H9 (cell line): Measurements from ENCODE around the gene ARHGEF1. TPM values are rescaled to one million over a fixed set of nuclear protein-coding genes. Genes with fewer than 3 reads are reported as not detected.

Source experiments
- DNase-seq: peaks from one replicate; pipeline ENCODE4 v3.0.0-alpha.2; 2017
- H2AFZ ChIP-seq: one replicate; pipeline ENCODE4 v1.6.1; 2013; ENCODE audit warnings: mild to moderate bottlenecking, low read length, control low read depth, moderate library complexity
- H2AK5ac ChIP-seq: 2 replicates; pipeline ENCODE4 v1.6.1; 2013; ENCODE audit warnings: low read length, control low read depth, mixed read lengths; ENCODE audit not compliant: insufficient read length
- H2BK120ac ChIP-seq: one replicate; pipeline ENCODE4 v1.6.1; 2013; ENCODE audit warnings: low read depth, mild to moderate bottlenecking, low read length, control low read depth, inconsistent platforms; ENCODE audit not compliant: poor library complexity, severe bottlenecking
- H2BK12ac ChIP-seq: 2 replicates; pipeline ENCODE4 v1.6.1; 2013; ENCODE audit warnings: low read length, control low read depth, mixed read lengths, low read depth; ENCODE audit not compliant: insufficient read length
- H2BK15ac ChIP-seq: 2 replicates; pipeline ENCODE4 v1.6.1; 2013; ENCODE audit warnings: low read depth, low read length, control low read depth
- H2BK20ac ChIP-seq: one replicate; pipeline ENCODE4 v1.6.1; 2013; ENCODE audit warnings: low read depth, mild to moderate bottlenecking, low read length, control low read depth, inconsistent platforms; ENCODE audit not compliant: poor library complexity, severe bottlenecking
- H2BK5ac ChIP-seq: 2 replicates; pipeline ENCODE4 v1.6.1; 2013; ENCODE audit warnings: low read length, control low read depth, mixed read lengths; ENCODE audit not compliant: insufficient read length
- H3K14ac ChIP-seq: 2 replicates; pipeline ENCODE4 v1.6.1; 2013; ENCODE audit warnings: low read length, control low read depth; ENCODE audit not compliant: insufficient read depth
- H3K18ac ChIP-seq: 2 replicates; pipeline ENCODE4 v1.6.1; 2013; ENCODE audit warnings: low read depth, mild to moderate bottlenecking, mixed read lengths, low read length, control low read depth; ENCODE audit not compliant: insufficient read length
- H3K23ac ChIP-seq: 2 replicates; pipeline ENCODE4 v1.6.1; 2013; ENCODE audit warnings: low read length, control low read depth, mixed read lengths, low read depth; ENCODE audit not compliant: insufficient read length
- H3K23me2 ChIP-seq: 2 replicates; pipeline ENCODE4 v1.6.1; 2013; ENCODE audit warnings: low read depth, mild to moderate bottlenecking, mixed read lengths, low read length, control low read depth; ENCODE audit not compliant: insufficient read length, poor library complexity, severe bottlenecking
- H3K27ac ChIP-seq: 2 replicates; pipeline ENCODE4 v1.5.1; 2013; ENCODE audit warnings: low read length, control low read depth, mixed read lengths, low read depth; ENCODE audit not compliant: insufficient read length
- H3K27me3 ChIP-seq: 2 replicates; pipeline ENCODE4 v1.6.1; 2013; ENCODE audit warnings: low read length, control low read depth, inconsistent platforms; ENCODE audit not compliant: insufficient read depth
- H3K4ac ChIP-seq: 2 replicates; pipeline ENCODE4 v1.6.1; 2013; ENCODE audit warnings: low read depth, mild to moderate bottlenecking, control low read depth, inconsistent platforms, low read length, moderate library complexity
- H3K4me1 ChIP-seq: 2 replicates; pipeline ENCODE4 v1.6.1; 2013; ENCODE audit warnings: low read length, control low read depth, inconsistent platforms; ENCODE audit not compliant: insufficient read depth
- H3K4me2 ChIP-seq: 2 replicates; pipeline ENCODE4 v1.6.1; 2013; ENCODE audit warnings: low read length, control low read depth, mixed read lengths; ENCODE audit not compliant: insufficient read length, insufficient read depth
- H3K56ac ChIP-seq: 2 replicates; pipeline ENCODE4 v1.6.1; 2013; ENCODE audit warnings: low read depth, mild to moderate bottlenecking, mixed read lengths, low read length, control low read depth; ENCODE audit not compliant: insufficient read length
- H3K79me1 ChIP-seq: 2 replicates; pipeline ENCODE4 v1.6.1; 2013; ENCODE audit warnings: low read depth, mild to moderate bottlenecking, moderate library complexity, low read length, control low read depth, inconsistent platforms; ENCODE audit not compliant: insufficient read depth, poor library complexity, severe bottlenecking
- H3K79me2 ChIP-seq: 2 replicates; pipeline ENCODE4 v1.6.1; 2013; ENCODE audit warnings: low read length, control low read depth, inconsistent platforms; ENCODE audit not compliant: insufficient read depth
- H3K9ac ChIP-seq: 2 replicates; pipeline ENCODE4 v1.6.1; 2013; ENCODE audit warnings: low read length, control low read depth, mixed read lengths; ENCODE audit not compliant: insufficient read length; ENCODE audit errors: extremely low read depth
- H3K9me3 ChIP-seq: one replicate; pipeline ENCODE4 v1.6.1; 2013; ENCODE audit warnings: low read depth, low read length, inconsistent platforms; ENCODE audit not compliant: control insufficient read depth
- H3T11ph ChIP-seq: one replicate; pipeline ENCODE4 v1.6.1; 2013; ENCODE audit warnings: mild to moderate bottlenecking, low read length, control low read depth, inconsistent platforms
- H4K20me1 ChIP-seq: one replicate; pipeline ENCODE4 v1.6.1; 2013; ENCODE audit not compliant: control insufficient read depth, insufficient read length, insufficient read depth
- H4K5ac ChIP-seq: 2 replicates; pipeline ENCODE4 v1.6.1; 2013; ENCODE audit warnings: low read depth, mild to moderate bottlenecking, mixed read lengths, low read length, control low read depth; ENCODE audit not compliant: insufficient read length
- H4K8ac ChIP-seq: replicated peaks from 2 replicates; pipeline ENCODE4 v1.6.1; 2013; ENCODE audit warnings: low read length, control low read depth, mixed read lengths, low read depth; ENCODE audit not compliant: insufficient read length
- H4K91ac ChIP-seq: 2 replicates; pipeline ENCODE4 v1.6.1; 2013; ENCODE audit warnings: low read depth, mild to moderate bottlenecking, moderate library complexity, mixed read lengths, low read length, control low read depth; ENCODE audit not compliant: insufficient read length
- H3K27ac Mint-ChIP-seq, 3 experiments: 2 replicates in 2 of 3; 3 replicates in 1 of 3; pipeline ENCODE4 v1.8.0; 2020 to 2021; ENCODE audit warnings: mixed read lengths in 3 of 3, mild to moderate bottlenecking in 1 of 3, moderate library complexity in 1 of 3
- H3K27me3 Mint-ChIP-seq: 2 replicates; pipeline ENCODE4 v1.8.0; 2021; ENCODE audit warnings: low read depth, mild to moderate bottlenecking, moderate library complexity, mixed read lengths
- H3K36me3 Mint-ChIP-seq, 3 experiments: 2 replicates in 2 of 3; 3 replicates in 1 of 3; pipeline ENCODE4 v1.8.0; 2020 to 2021; ENCODE audit warnings: low read depth in 3 of 3, mixed read lengths in 3 of 3; ENCODE audit not compliant: insufficient read depth in 1 of 3
- H3K4me1 Mint-ChIP-seq, 2 experiments: 2 replicates each; pipeline ENCODE4 v1.8.0; 2020; ENCODE audit warnings: mixed read lengths in 2 of 2
- H3K4me3 Mint-ChIP-seq, 2 experiments: 2 replicates in 1 of 2; 3 replicates in 1 of 2; pipeline ENCODE4 v1.8.0; 2020 to 2021; ENCODE audit warnings: mild to moderate bottlenecking in 2 of 2, mixed read lengths in 2 of 2, moderate library complexity in 1 of 2
- H3K9me3 Mint-ChIP-seq, 2 experiments: 2 replicates in 1 of 2; 3 replicates in 1 of 2; pipeline ENCODE4 v1.8.0; 2020; ENCODE audit warnings: mild to moderate bottlenecking in 2 of 2, mixed read lengths in 2 of 2, moderate library complexity in 1 of 2
- CTCF ChIP-seq: fragments of 200-600 bp; sonication (generic); conservative IDR thresholded peaks from 3 replicates; pipeline ENCODE4 v1.8.0; 2021; ENCODE audit warnings: antibody characterized with exemption, mild to moderate bottlenecking
- WGBS: extraction: QIAGEN DNeasy Blood & Tissue Kit; methylation state at CpG from one replicate; pipeline ENCODE4 v1.1.7; 2013; ENCODE audit warnings: missing lambda C conversion rate, low lambda C conversion rate, mixed read lengths; ENCODE audit not compliant: insufficient read length; ENCODE audit errors: extremely low coverage; 5-methylcytosine and 5-hydroxymethylcytosine counted together
- total RNA-seq: library from RNA; stranded (reverse); gene quantifications from 2 replicates; pipeline ENCODE4 v1.2.1, GENCODE V29; 2021

The ARHGEF1 gene
- total RNA-seq, 1 experiment from 2014 or later = 50.3 TPM

GRCh38 chr19:41940731-41941409 is 57.9 kb downstream of the ARHGEF1 start:
- Histone ChIP-seq H3K23ac (no peak overlapping the region), H3K79me1 (no peaks in the 10 kb centered on the region), H3K14ac (no peak overlapping the region; the same call in 1 of the 2 replicates), H4K91ac (no peak overlapping the region), H4K8ac (no peak overlapping the region), H3K23me2 (peaks cover 4% of the 10 kb centered on the region), H2AFZ (no peak overlapping the region), H3K9me3 (no peaks in the 10 kb centered on the region), H2BK15ac (no peak overlapping the region), H3K18ac (peak overlapping the region; percentile 57), H3K27me3 (peaks cover 17% of the 10 kb centered on the region; the same call in 1 of the 2 replicates), H3K4me2 (peak overlapping the region; percentile 70), H3K9ac (no peak overlapping the region), H4K5ac (no peak overlapping the region), H2AK5ac (no peak overlapping the region), H4K20me1 (no peaks in the 10 kb centered on the region), H2BK5ac (no peak overlapping the region), H3K79me2 (no peaks in the 10 kb centered on the region), H2BK20ac (no peak overlapping the region), H2BK120ac (no peak overlapping the region), H3T11ph (no peak overlapping the region), H3K4ac (no peak overlapping the region), H3K27ac (no peak overlapping the region), H3K4me1 (no peaks in the 10 kb centered on the region), H2BK12ac (no peak overlapping the region), H3K56ac (no peak overlapping the region)
- TF ChIP-seq CTCF = no peak
- no peak for DNase-seq
- Mint-ChIP-seq H3K9me3 (peaks cover 0 to 3% of the 10 kb centered on the region in 2 experiments; a peak in 2 of 5 replicates), H3K36me3 (no peaks in the 10 kb centered on the region; a peak in 1 of 7 replicates), H3K27me3 (peaks cover 57% of the 10 kb centered on the region), H3K4me3 (peak overlapping the region; percentile 67 to 90), H3K4me1 (peaks cover 2 to 10% of the 10 kb centered on the region in 2 experiments; a peak in 2 of 4 replicates), H3K27ac (no peak overlapping the region; a peak in 1 of 7 replicates)
- WGBS = no CpG with 5 or more reads among the region's 53 CpGs
